Gastrocnemius medialis (tissue), 4 donors: ENCODE results near the gene RALGPS2. TPM values are rescaled to one million over a fixed set of nuclear protein-coding genes. Genes with fewer than 3 reads are reported as not detected.

Experiments used
- ATAC-seq, 2 donors: fragments of 150-250 bp; one replicate each; pipeline ENCODE4 v1.9.1; 2016
- DNase-seq, 2 donors: peaks; one replicate each; pipeline ENCODE4 v3.0.0-alpha.2; 2019
- H3K27ac ChIP-seq, 4 donors: fragments of 200-600 bp; sonication (generic); 1 replicate in 1 of 4; 2 replicates in 3 of 4; pipeline ENCODE4 v1.5.1; 2016 to 2018; ENCODE audit warnings: mild to moderate bottlenecking in 2 of 4, moderate library complexity in 1 of 4
- H3K27me3 ChIP-seq, 3 donors: fragments of 200-600 bp; sonication (generic) in 2 of 3; 1 replicate in 1 of 3; 2 replicates in 2 of 3; pipeline versions ENCODE4 v1.5.1 to v1.6.0; 2016 to 2019; ENCODE audit warnings: mild to moderate bottlenecking in 1 of 3, moderate library complexity in 1 of 3
- H3K36me3 ChIP-seq, 2 donors: fragments of 200-600 bp; sonication (generic) in 1 of 2; one replicate each; pipeline ENCODE4 v1.5.1; 2017 to 2018
- H3K4me1 ChIP-seq, 2 donors: fragments of 200-600 bp; sonication (generic) in 1 of 2; one replicate each; pipeline ENCODE4 v1.5.1; 2016 to 2017; ENCODE audit warnings: mild to moderate bottlenecking in 2 of 2
- H3K4me3 ChIP-seq, 4 donors: fragments of 200-600 bp; sonication (generic) in 3 of 4; 1 replicate in 1 of 4; 2 replicates in 3 of 4; pipeline ENCODE4 v1.5.1; 2016 to 2019; ENCODE audit warnings: mild to moderate bottlenecking in 2 of 4
- H3K9me3 ChIP-seq, 3 donors: fragments of 200-600 bp; sonication (generic) in 2 of 3; 1 replicate in 1 of 3; 2 replicates in 2 of 3; pipeline ENCODE4 v1.5.1; 2016 to 2019
- POLR2A ChIP-seq, 2 donors: fragments of 450-650 bp; IDR thresholded peaks; one replicate each; pipeline ENCODE4 v1.6.1; 2017; ENCODE audit warnings: antibody characterized with exemption in 2 of 2, mild to moderate bottlenecking in 2 of 2, moderate library complexity in 2 of 2
- in situ Hi-C, 4 donors: fragments of 200-750 bp; cut with MboI; loops; one replicate each; pipeline versions ENCODE4 v1.15.0 to v1.8.0; 2017; ENCODE audit warnings: low sequenced_read_pairs in 4 of 4
- intact Hi-C: fragments of 100-400 bp; cut with DNase I; formaldehyde crosslinking; loops from one replicate; pipeline ENCODE4 v1.15.1; 2023; ENCODE audit warnings: low total_unique reads
- total RNA-seq, 4 donors: library from RNA; depleted of rRNA; stranded (reverse); fragments of >200 nt; gene quantifications; one replicate each; pipeline versions ENCODE4 v1.1.0 to v1.2.3, GENCODE V29; 2016
- TF ChIP-seq, protein P1 (sequence below), 5 experiments: fragments of 450-650 bp in 3 of 5; fragments of 200-600 bp in 2 of 5; sonication (generic) in 2 of 5; IDR thresholded peaks in 4 of 5; conservative IDR thresholded peaks in 1 of 5; 1 replicate in 4 of 5; 2 replicates in 1 of 5; pipeline ENCODE4 v1.5.1; 2016 to 2019; ENCODE audit warnings: antibody characterized with exemption in 5 of 5, mild to moderate bottlenecking in 3 of 5, moderate library complexity in 3 of 5

The RALGPS2 gene
- total RNA-seq, 4 donors from 2014 or later = 1.1 to 6.5 (median 2.5) TPM

DNA sequence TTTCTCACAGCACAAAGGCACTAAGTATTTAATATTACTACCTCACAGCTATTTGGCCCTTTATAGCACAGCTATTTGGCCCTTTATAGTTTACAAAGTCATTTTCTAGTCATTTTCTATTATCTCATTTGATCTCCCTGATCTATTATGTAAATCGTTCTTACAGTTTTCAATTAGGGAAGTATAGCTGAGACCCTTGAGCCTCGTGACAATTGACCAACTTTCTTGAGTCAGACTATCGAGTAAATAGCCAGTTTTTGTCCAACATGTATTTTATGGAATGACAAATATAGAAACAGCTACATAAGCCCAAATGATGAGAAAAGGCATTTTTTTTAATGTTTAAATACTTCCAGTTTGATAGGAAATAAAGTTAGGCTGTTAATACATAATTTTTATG lies 152.9 kb downstream of the RALGPS2 start:
- intact Hi-C loops = no loop called here
- ATAC-seq = no peak

DNA sequence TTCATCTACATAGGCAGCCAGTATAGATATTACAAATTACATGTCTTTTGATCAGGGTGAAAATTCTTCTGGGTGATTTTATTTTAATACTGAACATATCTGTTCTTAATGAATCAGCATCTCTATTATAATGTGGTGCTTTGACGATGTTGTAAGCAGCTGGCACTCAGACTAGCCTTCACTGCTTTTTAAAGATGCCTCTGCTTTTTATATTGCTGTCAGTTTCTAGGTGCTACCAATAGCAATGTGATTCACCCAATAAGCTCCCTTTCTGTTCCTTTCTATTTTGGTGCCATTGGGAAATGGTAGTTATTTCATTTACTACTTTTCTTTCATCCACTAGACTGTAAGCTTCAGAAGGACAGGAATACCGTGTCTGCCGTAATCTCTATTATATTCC lies 156.9 kb downstream of the RALGPS2 start:
- in situ Hi-C loops = no loop called here
- no peak for TF ChIP-seq POLR2A (IDR thresholded peaks at IDR 0.05)
- TF ChIP-seq, protein P1, sequence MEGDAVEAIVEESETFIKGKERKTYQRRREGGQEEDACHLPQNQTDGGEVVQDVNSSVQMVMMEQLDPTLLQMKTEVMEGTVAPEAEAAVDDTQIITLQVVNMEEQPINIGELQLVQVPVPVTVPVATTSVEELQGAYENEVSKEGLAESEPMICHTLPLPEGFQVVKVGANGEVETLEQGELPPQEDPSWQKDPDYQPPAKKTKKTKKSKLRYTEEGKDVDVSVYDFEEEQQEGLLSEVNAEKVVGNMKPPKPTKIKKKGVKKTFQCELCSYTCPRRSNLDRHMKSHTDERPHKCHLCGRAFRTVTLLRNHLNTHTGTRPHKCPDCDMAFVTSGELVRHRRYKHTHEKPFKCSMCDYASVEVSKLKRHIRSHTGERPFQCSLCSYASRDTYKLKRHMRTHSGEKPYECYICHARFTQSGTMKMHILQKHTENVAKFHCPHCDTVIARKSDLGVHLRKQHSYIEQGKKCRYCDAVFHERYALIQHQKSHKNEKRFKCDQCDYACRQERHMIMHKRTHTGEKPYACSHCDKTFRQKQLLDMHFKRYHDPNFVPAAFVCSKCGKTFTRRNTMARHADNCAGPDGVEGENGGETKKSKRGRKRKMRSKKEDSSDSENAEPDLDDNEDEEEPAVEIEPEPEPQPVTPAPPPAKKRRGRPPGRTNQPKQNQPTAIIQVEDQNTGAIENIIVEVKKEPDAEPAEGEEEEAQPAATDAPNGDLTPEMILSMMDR (IDR thresholded peaks at IDR 0.05 in 4 of 5, conservative IDR thresholded peaks at IDR 0.05 in 1 of 5) = no peak
- intact Hi-C loops = no loop called here
- Histone ChIP-seq H3K9me3 (no peaks in the 10 kb centered on the region), H3K27me3 (no peaks in the 10 kb centered on the region), H3K27ac (peak overlapping the region in 1 of 4 donors; percentile 4), H3K4me1 (peaks cover 0 to under 1% of the 10 kb centered on the region in 2 donors), H3K4me3 (no peak overlapping the region), H3K36me3 (no peaks in the 10 kb centered on the region)
- ATAC-seq (peak; percentile 65 to 87), DNase-seq (no peak)

More for the DNA sequence above, 152.9 kb downstream of the RALGPS2 start:
- Histone ChIP-seq H3K36me3 (no peaks in the 10 kb centered on the region), H3K4me3 (no peak overlapping the region), H3K4me1 (peaks cover 5 to 9% of the 10 kb centered on the region in 2 donors), H3K27me3 (no peaks in the 10 kb centered on the region), H3K27ac (no peak overlapping the region), H3K9me3 (no peaks in the 10 kb centered on the region)
- in situ Hi-C loops = no loop called here
- DNase-seq = no peak
- TF ChIP-seq, protein P1 (IDR thresholded peaks at IDR 0.05 in 4 of 5, conservative IDR thresholded peaks at IDR 0.05 in 1 of 5) = no peak
- TF ChIP-seq POLR2A (IDR thresholded peaks at IDR 0.05) = no peak

GRCh38 chr1:178885869-178886268 lies 160.8 kb downstream of the RALGPS2 start:
- no peak overlapping the region for H3K27ac ChIP-seq
- H3K4me1 ChIP-seq = no peaks in the 10 kb centered on the region
- H3K27me3 ChIP-seq = no peaks in the 10 kb centered on the region
- intact Hi-C loops = no loop called here
- no peak overlapping the region for H3K4me3 ChIP-seq
- in situ Hi-C loops = no loop called here
- no peak for ATAC-seq
- no peaks in the 10 kb centered on the region for H3K9me3 ChIP-seq
- TF ChIP-seq POLR2A (IDR thresholded peaks at IDR 0.05) = no peak
- TF ChIP-seq, protein P1 (IDR thresholded peaks at IDR 0.05 in 4 of 5, conservative IDR thresholded peaks at IDR 0.05 in 1 of 5) = no peak
- DNase-seq = no peak
- no peaks in the 10 kb centered on the region for H3K36me3 ChIP-seq

- Histone ChIP-seq H3K4me3 (no peak overlapping the region), H3K27me3 (no peaks in the 10 kb centered on the region), H3K9me3 (no peaks in the 10 kb centered on the region), H3K36me3 (no peaks in the 10 kb centered on the region), H3K27ac (no peak overlapping the region), H3K4me1 (no peaks in the 10 kb centered on the region)
- in situ Hi-C loops (no loop called here), intact Hi-C loops (no loop called here)
- TF ChIP-seq, protein P1 (IDR thresholded peaks at IDR 0.05 in 4 of 5, conservative IDR thresholded peaks at IDR 0.05 in 1 of 5) = no peak
- TF ChIP-seq POLR2A (IDR thresholded peaks at IDR 0.05) = no peak
- DNase-seq (no peak), ATAC-seq (no peak)
Measured at GRCh38 chr1:178886551-178886950, 161.5 kb downstream of the RALGPS2 start.

GRCh38 chr1:178895928-178896327 lies 170.9 kb downstream of the RALGPS2 start:
- Histone ChIP-seq H3K27ac (no peak overlapping the region), H3K27me3 (no peaks in the 10 kb centered on the region), H3K9me3 (no peaks in the 10 kb centered on the region), H3K4me1 (no peaks in the 10 kb centered on the region), H3K36me3 (no peaks in the 10 kb centered on the region), H3K4me3 (no peak overlapping the region)
- intact Hi-C loops = no loop called here
- TF ChIP-seq POLR2A (IDR thresholded peaks at IDR 0.05) = no peak
- TF ChIP-seq, protein P1 (IDR thresholded peaks at IDR 0.05 in 4 of 5, conservative IDR thresholded peaks at IDR 0.05 in 1 of 5) = no peak
- ATAC-seq (no peak), DNase-seq (no peak)
- in situ Hi-C loops = no loop called here
